Activated CD8-positive, alpha-beta memory T cell treated with anti-CD3 and anti-CD28 coated beads, Interleukin-2, amount 50 U/mL, for 1 hour (primary cell): ENCODE measurements around the gene UBTD2.
"Not testable (repeated sequence)": the region's sequence is repeated elsewhere in the genome, so short reads cannot be mapped to it uniquely, and the experiment has no call there.

ENCODE experiments used
- DNase-seq: peaks from one replicate; pipeline ENCODE4 v3.0.0-alpha.2; 2020; ENCODE audit errors: extremely low read depth

Gene UBTD2

DNA sequence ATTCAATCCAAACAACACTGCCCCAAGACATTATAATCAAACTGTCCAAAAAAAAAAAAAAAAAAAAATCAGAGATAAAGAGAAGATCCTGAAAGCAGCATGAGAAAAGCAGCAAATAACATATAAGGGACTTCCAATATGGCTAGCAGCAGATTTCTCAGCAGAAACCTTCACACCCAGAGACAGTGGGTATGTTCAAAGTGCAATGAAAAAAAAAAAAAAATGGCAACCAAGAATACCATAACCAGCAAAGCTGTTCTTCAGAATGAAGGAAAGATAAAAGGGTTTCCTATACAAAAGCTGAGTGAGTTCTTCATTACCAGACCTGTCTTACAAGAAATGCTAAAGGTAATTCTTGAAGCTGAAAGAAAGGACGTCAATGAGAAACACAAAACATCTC lies 32.1 kb downstream of the UBTD2 start:
- DNase-seq, result no peak

DNA sequence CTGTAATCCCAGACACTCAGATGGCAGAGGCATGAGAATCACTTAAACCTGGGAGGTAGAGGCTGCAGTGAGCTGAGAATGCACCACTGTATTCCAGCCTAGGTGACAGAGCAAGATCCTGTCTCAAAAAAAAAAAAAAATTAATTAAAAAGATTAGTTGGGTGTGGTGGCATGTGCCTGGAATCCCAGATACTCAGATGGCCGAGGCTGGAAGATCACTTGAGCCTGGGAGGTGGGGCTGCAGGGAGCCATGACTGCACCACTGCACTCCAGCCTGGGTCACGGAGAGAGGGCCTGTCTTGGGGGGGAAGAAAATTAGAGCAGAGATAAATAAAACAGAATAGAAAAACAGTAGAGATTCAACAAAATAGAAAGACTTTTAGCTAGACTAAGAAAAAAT lies 34.9 kb downstream of the UBTD2 start:
- no peak for DNase-seq

DNA sequence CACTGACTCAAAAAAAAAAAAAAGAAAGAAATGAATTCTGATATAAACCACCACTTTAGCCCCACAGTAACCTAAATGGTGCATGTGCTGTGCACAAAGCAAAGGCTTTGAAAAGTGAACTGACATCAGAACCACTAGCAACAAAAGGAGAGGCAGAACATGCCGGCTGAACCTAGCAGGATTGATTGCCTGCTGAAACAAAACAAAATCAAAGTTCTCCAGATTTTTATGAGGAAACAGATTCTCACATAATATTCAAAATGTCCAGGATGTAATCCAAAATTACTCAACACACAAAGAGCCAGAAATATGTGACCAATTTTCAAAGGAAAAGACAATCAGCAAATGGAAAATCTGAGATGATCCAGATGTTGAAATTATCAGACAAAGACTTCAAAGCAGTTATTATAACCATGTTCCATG lies 37.9 kb downstream of the UBTD2 start:
- no peak for DNase-seq

DNA sequence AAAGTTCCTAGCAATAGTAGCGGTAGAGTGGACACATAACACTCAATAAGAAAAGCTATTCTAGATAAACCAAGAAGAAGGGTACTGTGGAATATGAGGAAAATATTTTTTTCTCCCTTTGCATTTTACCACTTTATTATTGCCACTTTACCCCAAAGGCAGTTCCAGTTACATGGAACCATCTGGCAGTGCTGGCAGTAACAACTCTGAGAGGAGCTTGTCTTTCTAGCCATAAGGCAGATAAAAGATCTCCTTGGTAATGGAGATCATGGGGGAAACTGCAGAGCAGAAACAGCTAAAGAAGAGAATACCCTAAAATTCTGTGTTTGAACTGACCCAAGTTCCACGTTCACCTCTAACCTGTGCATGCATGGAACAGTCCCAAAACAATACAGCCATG lies 38.5 kb downstream of the UBTD2 start:
- DNase-seq, result no peak

GRCh38 chr5:172243302-172243701 lies 40.3 kb downstream of the UBTD2 start:
- DNase-seq, result no peak

GRCh38 chr5:172238334-172238733 lies 45.2 kb downstream of the UBTD2 start:
- no peak for DNase-seq

DNA sequence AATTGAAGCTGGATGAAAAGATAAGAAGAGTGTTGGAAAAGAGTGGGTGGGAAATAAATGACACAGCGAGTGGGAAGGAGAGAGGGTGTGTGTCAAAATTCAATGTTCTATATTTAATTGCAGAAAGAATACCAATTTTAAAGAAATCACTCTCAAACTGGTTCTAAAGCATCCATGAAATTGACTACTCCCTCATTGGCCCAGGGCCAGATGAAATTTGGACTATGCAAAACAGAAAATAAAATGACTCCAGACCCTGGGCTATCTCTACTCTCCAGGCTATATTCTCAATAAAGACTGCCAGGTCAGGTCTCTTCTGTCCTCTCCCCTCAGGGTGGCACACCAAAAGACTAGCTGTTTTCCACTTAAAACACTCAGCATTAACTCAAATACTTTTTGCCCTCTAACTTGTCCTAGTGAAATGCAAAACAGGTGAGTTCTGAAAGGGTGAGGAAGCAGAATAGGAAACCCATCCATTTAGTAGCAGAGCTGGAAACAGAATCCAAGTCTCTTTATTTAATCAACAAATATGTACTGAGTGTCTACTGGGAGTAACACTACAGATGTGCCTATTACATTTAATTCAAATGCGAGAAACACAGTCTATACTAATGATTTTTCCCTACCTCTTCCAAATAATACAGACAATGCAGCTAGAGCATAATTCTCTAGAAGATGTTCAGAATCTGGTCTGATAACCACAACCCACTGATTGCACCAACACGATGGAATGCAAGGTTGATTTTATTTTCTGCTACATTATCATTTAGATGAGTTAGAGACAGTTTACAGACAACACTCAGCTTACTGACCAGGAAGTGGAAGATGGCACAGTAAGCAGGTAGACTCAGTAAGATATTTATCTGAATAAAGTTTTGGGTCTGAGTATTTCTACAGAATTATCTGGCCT lies 47.5 kb downstream of the UBTD2 start:
- DNase-seq, result no peak

GRCh38 chr5:172235132-172235780 lies 48.3 kb downstream of the UBTD2 start:
- no peak for DNase-seq

DNA sequence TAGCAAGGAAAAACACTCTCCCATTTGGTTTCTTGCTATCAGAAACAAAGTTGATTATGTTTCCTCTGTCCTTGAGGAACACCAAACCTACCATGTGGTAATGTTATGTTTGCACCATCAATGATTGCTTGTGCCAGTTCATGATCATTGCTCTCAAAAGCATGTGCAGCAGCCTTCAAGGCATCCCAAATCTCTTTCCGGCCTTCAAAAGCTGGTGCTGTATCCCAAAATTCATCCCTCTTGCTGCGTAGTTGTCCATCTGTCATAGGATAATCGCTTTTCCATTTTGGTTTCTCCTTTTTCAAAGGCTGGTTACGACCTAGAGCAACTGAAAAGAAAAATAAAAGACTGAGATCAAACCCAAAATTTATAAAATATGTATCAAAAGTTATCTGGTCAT lies 49.5 kb downstream of the UBTD2 start:
- no peak for DNase-seq

DNA sequence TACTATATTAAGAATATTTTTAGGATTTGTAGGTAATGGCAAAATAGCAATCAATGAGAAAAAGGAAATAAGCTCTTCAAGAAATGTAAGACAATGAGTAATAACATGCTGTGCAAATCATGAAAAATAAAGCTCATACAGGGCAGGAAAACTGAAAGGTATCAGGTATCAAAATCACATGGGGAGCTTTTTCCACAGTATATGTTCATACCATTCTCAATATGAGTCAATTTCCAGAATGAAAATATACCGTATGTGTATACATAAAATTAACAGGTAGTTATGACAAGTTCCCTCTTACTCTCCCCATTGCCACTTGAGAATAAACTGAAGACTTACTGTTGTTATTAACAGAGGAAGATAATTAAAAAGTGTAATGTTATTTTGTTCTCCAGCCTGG lies 53.7 kb downstream of the UBTD2 start:
- DNase-seq, result no peak

GRCh38 chr5:172224996-172225395 lies 58.6 kb downstream of the UBTD2 start:
- DNase-seq, result no peak

DNA sequence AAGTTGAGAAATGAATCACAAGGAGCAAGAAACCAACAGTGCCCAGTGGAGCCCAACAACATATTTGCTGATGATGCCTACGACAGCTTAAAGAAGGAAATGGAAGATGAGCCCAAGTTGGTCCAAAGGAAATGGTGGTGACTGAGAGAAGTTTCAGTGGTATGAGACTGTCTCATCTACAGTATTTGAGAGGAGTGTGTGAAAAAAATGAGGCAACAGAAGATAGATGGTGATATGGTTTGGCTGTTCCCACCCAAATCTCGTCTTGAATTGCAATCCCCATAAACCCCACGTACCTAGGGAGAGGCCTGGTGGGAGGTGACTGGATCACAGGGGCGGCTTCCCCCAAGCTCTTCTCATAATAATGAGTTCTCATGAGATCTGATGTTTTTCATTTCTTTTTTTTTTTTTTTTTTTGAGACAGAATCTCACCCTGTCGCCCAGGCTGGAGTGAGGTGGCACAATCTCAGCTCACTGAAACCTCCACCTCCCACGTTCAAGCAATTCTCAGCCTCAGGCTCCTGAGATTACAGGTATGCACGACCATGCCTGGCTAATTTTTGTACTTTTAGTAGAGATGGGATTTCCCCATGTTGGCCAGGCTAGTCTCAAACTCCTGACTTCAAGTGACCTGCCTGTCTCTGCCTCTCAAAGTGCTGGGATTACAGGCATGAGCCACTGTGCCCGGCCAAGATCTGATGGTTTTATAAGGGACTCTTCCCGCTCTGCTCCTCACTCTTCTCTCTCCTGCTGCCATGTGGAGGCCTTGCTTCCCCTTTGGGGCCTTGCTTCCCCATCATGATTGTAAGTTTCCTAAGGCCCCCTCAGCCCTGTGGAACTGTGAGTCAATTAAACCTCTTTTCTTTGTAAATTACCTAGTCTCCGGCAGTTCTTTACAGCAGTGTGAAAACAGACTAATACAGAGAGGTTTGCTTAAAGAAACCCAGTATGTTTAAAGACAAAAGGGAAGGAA lies 59.4 kb downstream of the UBTD2 start:
- no peak for DNase-seq

- no peak for DNase-seq
Observed at GRCh38 chr5:172219296-172219695, 64.3 kb downstream of the UBTD2 start.

GRCh38 chr5:172216345-172216744 lies 67.2 kb downstream of the UBTD2 start:
- DNase-seq, result no peak

- no peak for DNase-seq
Observed at GRCh38 chr5:172213126-172213525, 70.4 kb downstream of the UBTD2 start.

- DNase-seq, result no peak
Observed at GRCh38 chr5:172211676-172212075, 71.9 kb downstream of the UBTD2 start.

DNA sequence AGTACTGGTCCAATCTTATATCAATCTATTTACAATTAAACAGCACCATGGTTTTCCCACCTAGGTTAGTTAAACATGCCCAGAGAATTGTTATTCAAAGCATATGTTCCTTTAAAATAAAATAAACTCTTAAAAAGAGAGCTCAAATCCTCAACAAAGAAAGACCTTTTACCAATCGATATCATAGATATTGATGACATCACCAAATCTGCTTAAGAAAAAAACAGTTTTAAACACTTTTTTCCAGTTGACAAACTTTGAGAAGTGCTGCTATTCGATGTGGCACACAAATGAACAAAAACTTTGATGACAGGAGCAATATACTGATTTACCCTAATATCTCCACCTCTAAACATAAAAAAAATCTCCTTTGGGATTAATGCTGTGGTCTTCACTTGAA lies 73.8 kb downstream of the UBTD2 start:
- no peak for DNase-seq

- no peak for DNase-seq
Observed at GRCh38 chr5:172207511-172207910, 76.1 kb downstream of the UBTD2 start.

- not testable (repeated sequence) for DNase-seq
Observed at GRCh38 chr5:172205984-172206383, 77.6 kb downstream of the UBTD2 start.

- DNase-seq, result no peak
Observed at GRCh38 chr5:172200476-172200875, 83.1 kb downstream of the UBTD2 start.

DNA sequence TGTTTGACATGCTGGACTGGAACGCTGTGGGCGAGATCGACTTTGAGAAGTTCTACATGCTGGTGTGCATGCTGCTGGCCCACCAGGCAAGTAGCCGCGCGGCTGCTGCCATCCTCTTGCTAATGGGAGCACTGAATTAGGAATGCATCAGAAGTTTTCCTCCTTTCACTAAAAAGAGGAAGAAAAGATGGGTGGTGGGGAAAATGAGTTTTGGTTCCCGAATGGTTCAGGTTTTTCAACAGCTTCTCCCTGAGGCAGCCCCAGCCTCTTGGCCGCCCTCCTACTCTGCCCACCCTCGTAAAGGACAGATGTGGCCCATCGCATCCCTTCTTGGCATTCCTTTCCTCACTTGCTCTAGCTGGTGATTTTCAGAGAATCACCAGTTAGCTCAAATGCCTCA lies 84.1 kb downstream of the UBTD2 start:
- no peak for DNase-seq

GRCh38 chr5:172197775-172198174 lies 85.8 kb downstream of the UBTD2 start:
- not testable (repeated sequence) for DNase-seq
